Endothelial cell of umbilical vein (primary cell): Measurements from ENCODE around the gene MEF2D. TPM values are rescaled to one million over a fixed set of nuclear protein-coding genes. Genes with fewer than 3 reads are reported as not detected.
A peak's percentile ranks its signal among the peaks of the same experiment; 100 is the strongest.

Experiments used
- BruUV-seq: library from RNA; stranded (reverse); fragments of 400-500 nt; replicated peaks from 2 replicates; lab custom pipeline; 2021; lab: Mats Ljungman, UMichigan
- CTCF ChIA-PET: fragments of 300-600, 350-600 bp; sonication (Branson Sonifier 250); formaldehyde crosslinking; loops from one replicate; lab custom pipeline; 2021; ENCODE audit warnings: antibody characterized with exemption, inconsistent platforms; lab: Charles Lee
- POLR2A ChIA-PET: fragments of 300-600, 350-600 bp; sonication (Branson Sonifier 250); formaldehyde crosslinking; loops from one replicate; lab custom pipeline; 2021; ENCODE audit warnings: antibody characterized with exemption, inconsistent platforms; lab: Charles Lee
- DNase-seq: peaks from one replicate; pipeline ENCODE4 v3.0.0-alpha.2; 2011; ENCODE audit warnings: low read depth, low spot score
- FAIRE-seq: peaks from 2 replicates; lab custom pipeline; 2011; peaks lifted over from hg19 to GRCh38; lab: Jason Lieb, UNC
- H2AFZ ChIP-seq: 2 replicates; pipeline ENCODE4 v1.6.0; 2012; ENCODE audit warnings: low read depth, low read length, control low read depth, inconsistent platforms
- H3K27ac ChIP-seq: 2 replicates; pipeline ENCODE4 v1.5.1; 2011; ENCODE audit warnings: low read depth, mild to moderate bottlenecking, control low read depth, low read length, moderate library complexity; ENCODE audit not compliant: insufficient read depth
- H3K27me3 ChIP-seq, 2 experiments: 2 replicates each; pipeline versions ENCODE4 v1.6.0 to v1.6.1; 2011; ENCODE audit warnings: low read length in 2 of 2, mixed read lengths in 1 of 2; ENCODE audit not compliant: control insufficient read depth in 2 of 2, insufficient read depth in 2 of 2
- H3K36me3 ChIP-seq, 2 experiments: 2 replicates in 1 of 2; 3 replicates in 1 of 2; pipeline ENCODE4 v1.5.1; 2011; ENCODE audit warnings: low read length in 2 of 2, mild to moderate bottlenecking in 1 of 2, moderate library complexity in 1 of 2; ENCODE audit not compliant: control insufficient read depth in 2 of 2, insufficient read depth in 2 of 2; ENCODE audit errors: extremely low read depth in 1 of 2
- H3K4me1 ChIP-seq: 3 replicates; pipeline ENCODE4 v1.5.1; 2011; ENCODE audit warnings: mild to moderate bottlenecking, low read length; ENCODE audit not compliant: control insufficient read depth, insufficient read depth; ENCODE audit errors: extremely low read depth
- H3K4me2 ChIP-seq: 2 replicates; pipeline ENCODE4 v1.6.1; 2011; ENCODE audit warnings: low read length, control low read depth, mixed read lengths; ENCODE audit not compliant: insufficient read depth
- H3K4me3 ChIP-seq, 3 experiments: fragments of 200-600 bp in 1 of 3; sonication (generic), shearing (Covaris generic) in 1 of 3; replicated peaks in 1 of 3; 2 replicates each; pipeline ENCODE4 v1.5.1; 2011 to 2016; ENCODE audit warnings: control low read depth in 3 of 3, low read length in 3 of 3, mild to moderate bottlenecking in 2 of 3, inconsistent platforms in 1 of 3, low read depth in 1 of 3, moderate library complexity in 1 of 3; ENCODE audit not compliant: insufficient read depth in 1 of 3
- H3K79me2 ChIP-seq: 2 replicates; pipeline ENCODE4 v1.6.0; 2012; ENCODE audit warnings: low read length, inconsistent platforms; ENCODE audit not compliant: control insufficient read depth, insufficient read depth
- H3K9ac ChIP-seq: replicated peaks from 2 replicates; pipeline ENCODE3; 2011; ENCODE audit warnings: low read length, control low read depth; ENCODE audit not compliant: insufficient read depth; ENCODE audit errors: extremely low read depth
- H3K9me1 ChIP-seq: replicated peaks from 3 replicates; pipeline ENCODE4 v1.6.0; 2011; ENCODE audit warnings: mild to moderate bottlenecking, low read length; ENCODE audit not compliant: control insufficient read depth, insufficient read depth; ENCODE audit errors: extremely low read depth
- H3K9me3 ChIP-seq: replicated peaks from 2 replicates; pipeline ENCODE4 v1.5.1; 2012; ENCODE audit warnings: low read length, inconsistent platforms; ENCODE audit not compliant: control insufficient read depth, insufficient read depth
- H4K20me1 ChIP-seq: replicated peaks from 2 replicates; pipeline ENCODE3; 2011; ENCODE audit warnings: mild to moderate bottlenecking, low read length; ENCODE audit not compliant: control insufficient read depth, insufficient read depth; ENCODE audit errors: extremely low read depth
- CTCF ChIP-seq, 2 donors: IDR thresholded peaks; 1 replicate in 1 of 2; 2 replicates in 1 of 2; pipeline ENCODE4 v1.5.1; 2011; ENCODE audit warnings: low read length in 2 of 2, mild to moderate bottlenecking in 2 of 2, moderate library complexity in 2 of 2, control low read depth in 1 of 2, inconsistent platforms in 1 of 2, low read depth in 1 of 2; ENCODE audit not compliant: insufficient read depth in 1 of 2; ENCODE audit errors: extremely low read depth in 1 of 2
- EZH2 ChIP-seq: IDR thresholded peaks from 2 replicates; pipeline ENCODE4 v1.6.1; 2012; ENCODE audit warnings: borderline replicate concordance, low read depth, mild to moderate bottlenecking, moderate library complexity, low read length, inconsistent platforms; ENCODE audit not compliant: severe bottlenecking
- FOS ChIP-seq: IDR thresholded peaks from 2 replicates; pipeline ENCODE4 v1.6.1; 2011; ENCODE audit warnings: mild to moderate bottlenecking, low read length, moderate library complexity, borderline replicate concordance; ENCODE audit not compliant: insufficient read depth
- GATA2 ChIP-seq: IDR thresholded peaks from 2 replicates; pipeline ENCODE4 v1.7.0; 2011; ENCODE audit warnings: low read depth, mild to moderate bottlenecking, moderate library complexity, mixed read lengths, low read length; ENCODE audit not compliant: insufficient read length, insufficient read depth
- JUN ChIP-seq: IDR thresholded peaks from 2 replicates; pipeline ENCODE4 v1.6.1; 2011; ENCODE audit warnings: borderline replicate concordance, low read depth; ENCODE audit not compliant: insufficient read length, insufficient read depth
- MAX ChIP-seq: IDR thresholded peaks from 2 replicates; pipeline ENCODE4 v1.6.1; 2011; ENCODE audit not compliant: insufficient read depth, insufficient read length
- MYC ChIP-seq: IDR thresholded peaks from one replicate; pipeline ENCODE4 v1.6.1; 2011; ENCODE audit warnings: mild to moderate bottlenecking, low read depth, low read length
- POLR2A ChIP-seq: IDR thresholded peaks from 2 replicates; pipeline ENCODE4 v1.6.1; 2012; ENCODE audit warnings: low read depth, mild to moderate bottlenecking, control low read depth, low read length
- POLR2AphosphoS5 ChIP-seq: IDR thresholded peaks from 2 replicates; pipeline ENCODE4 v1.6.1; 2012; ENCODE audit warnings: low read depth, mild to moderate bottlenecking, control low read depth, low read length, moderate library complexity; ENCODE audit not compliant: insufficient read depth
- dilution Hi-C: fragments of 300-500 bp; cut with MboI; formaldehyde crosslinking; loops from one replicate; pipeline ENCODE4 v1.15.0; 2019; ENCODE audit warnings: low sequenced_read_pairs; ENCODE audit not compliant: extremely low pct_ligation_motif_present
- intact Hi-C: fragments of 100-400 bp; cut with micrococcal nuclease; formaldehyde crosslinking; loops from one replicate; pipeline ENCODE4 v1.10.0; 2022
- polyA plus RNA-seq, 4 experiments: library from polyadenylated mRNA; depleted of rRNA in 3 of 4; stranded (reverse) in 3 of 4; unstranded in 1 of 4; fragments of >200 nt; gene quantifications; 2 replicates each; pipeline versions ENCODE4 v1.2.1 to v1.2.3, GENCODE V29; 2011 to 2012; ENCODE audit warnings: missing spikeins in 1 of 4
- total RNA-seq: library from RNA; stranded (reverse); gene quantifications from 2 replicates; pipeline ENCODE4 v1.2.3, GENCODE V29; 2021

The MEF2D gene
- total and polyA plus RNA-seq, 2 donors (not counting 3 experiments of a cell fraction or from before 2014, with no cell fraction given) = 45.4 to 52.2 TPM

GRCh38 chr1:156498432-156499193 lies 2.0 kb downstream of the MEF2D start:
- Histone ChIP-seq H3K27ac (peak overlapping the region; percentile 65), H3K9me1 (no peaks in the 10 kb centered on the region), H3K79me2 (peaks cover 68% of the 10 kb centered on the region), H4K20me1 (no peaks in the 10 kb centered on the region), H3K9me3 (no peaks in the 10 kb centered on the region), H3K27me3 (no peaks in the 10 kb centered on the region), H3K4me3 (peak overlapping the region; percentile 53 to 95 (median 84)), H3K9ac (peak overlapping the region; percentile 84), H3K36me3 (peaks cover 0 to 5% of the 10 kb centered on the region in 2 experiments), H2AFZ (no peak overlapping the region), H3K4me2 (peak overlapping the region; percentile 43), H3K4me1 (peaks cover 52% of the 10 kb centered on the region)
- dilution Hi-C loops = no loop called here
- TF ChIP-seq EZH2 (no peak), POLR2AphosphoS5 (peak; percentile 81), CTCF (IDR thresholded peaks at IDR 0.05; ENCODE audit: extremely low read depth in 1 of 2, insufficient read depth in 1 of 2, low read depth in 1 of 2, low read length in 2 of 2) (no peak), FOS (no peak), MYC (peak; percentile 54), GATA2 (no peak), POLR2A (peak; percentile 84), MAX (peak; percentile 50), JUN (no peak)
- POLR2A ChIA-PET = no interaction called here
- CTCF ChIA-PET = interaction anchor here (1.0 to 6.1 kb wide), 7 partner anchors 8 to 113 kb away, joined by 3 to 149 read pairs (median 4); no protein-coding TSS in a partner anchor
- DNase-seq (peak; percentile 86), FAIRE-seq (peak; percentile 98)
- no TSS peak for BruUV-seq
- intact Hi-C loops = loop anchor here (1.0 kb wide), 1 partner anchor 8 kb away; no protein-coding TSS in a partner anchor
